ENCODE results near the gene SBK1.
"Not testable (repeated sequence)": the region's sequence is repeated elsewhere in the genome, so short reads cannot be mapped to it uniquely, and the experiment has no call there.

The SBK1 gene

DNA sequence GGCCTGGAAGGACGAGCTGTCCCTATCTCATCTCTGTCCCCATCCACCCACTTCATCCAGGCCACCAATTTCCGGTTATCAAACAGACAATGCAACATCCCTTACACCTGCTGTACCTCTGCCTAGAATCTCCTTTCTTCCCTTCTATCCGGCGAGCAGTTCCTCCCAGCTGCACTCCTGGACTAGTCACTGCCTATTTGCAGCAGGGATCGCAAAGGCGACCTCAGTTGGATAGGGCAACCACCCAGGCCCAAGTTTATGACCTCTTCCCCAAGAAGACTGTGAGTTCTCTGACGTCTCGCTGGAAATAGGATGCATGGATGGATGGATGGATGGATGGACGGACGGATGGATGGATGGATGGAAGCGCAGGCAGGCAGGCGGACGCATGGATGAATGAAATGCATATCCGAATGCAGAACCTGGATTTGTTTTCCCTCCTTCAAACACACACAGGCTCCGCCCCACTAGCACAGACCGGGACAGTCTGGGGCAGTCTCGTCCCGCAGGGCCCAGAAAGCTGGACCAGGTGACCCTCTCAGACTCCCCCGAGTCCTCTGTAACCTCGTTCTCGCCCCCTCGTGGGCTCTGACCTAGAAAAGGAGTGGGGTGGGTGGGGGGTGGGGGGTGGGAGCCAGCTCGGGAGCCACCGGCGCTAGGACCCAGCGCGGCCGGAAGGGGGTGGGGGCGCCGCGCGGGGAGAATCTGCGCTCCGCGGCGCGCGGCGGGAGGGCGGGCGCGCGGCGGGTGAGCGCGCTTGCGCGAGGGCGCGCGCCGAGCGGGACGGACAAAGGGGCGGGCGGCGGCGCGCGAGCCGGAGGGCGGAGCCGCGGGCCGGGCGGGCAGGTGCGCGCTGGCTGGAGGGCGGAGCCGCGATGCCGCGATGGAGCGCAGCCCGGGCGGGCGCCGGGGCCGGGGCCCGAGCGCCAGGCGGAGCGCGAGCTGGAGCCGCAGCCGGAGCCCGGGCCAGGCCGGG is at the start of gene SBK1:
Gene SBK1 (plus strand): TSS at position 875 of the 976 bp plus-strand sequence. CDS start 24,867 bp downstream, outside the sequence.
- DNase-seq, result peak; percentile 38

DNA sequence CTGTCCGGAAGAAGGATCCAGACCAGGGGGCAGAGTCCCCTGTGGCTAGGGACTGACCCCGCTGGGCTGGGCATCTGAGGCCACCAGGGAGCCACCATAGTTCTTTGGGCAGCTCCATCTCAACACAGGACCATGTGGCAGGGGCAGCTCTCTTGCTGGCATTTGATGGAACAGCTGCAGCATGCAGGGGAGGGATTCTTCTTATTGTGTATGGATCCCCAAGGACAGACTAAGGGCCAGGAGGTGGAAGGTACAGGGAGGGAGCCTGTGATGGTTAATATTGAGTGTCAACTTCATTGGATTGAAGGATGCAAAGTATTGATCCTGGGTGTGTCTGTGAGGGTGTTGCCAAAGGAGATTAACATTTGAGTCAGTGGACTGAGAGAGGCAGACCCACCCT is 42.8 kb upstream of the SBK1 start:
- not testable (repeated sequence) for DNase-seq

DNA sequence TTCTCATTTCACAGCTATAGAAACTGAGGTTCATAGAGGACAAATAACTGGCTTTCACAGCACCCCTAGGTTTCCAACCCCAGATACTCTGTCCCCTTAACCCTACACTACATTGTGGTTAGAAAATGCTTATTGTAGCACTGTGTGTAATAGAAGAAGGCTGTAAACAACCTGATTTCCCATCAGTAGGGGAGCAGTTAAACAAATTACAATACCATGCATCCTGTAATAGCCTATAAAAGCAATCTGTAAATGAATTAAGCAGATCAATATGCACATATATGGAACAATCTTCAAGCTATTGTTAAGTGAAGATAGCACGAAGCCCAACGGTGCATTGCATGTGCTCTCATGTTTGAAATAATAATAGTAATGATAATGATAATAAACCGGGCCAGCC is 41.3 kb upstream of the SBK1 start:
- DNase-seq, result no peak

DNA sequence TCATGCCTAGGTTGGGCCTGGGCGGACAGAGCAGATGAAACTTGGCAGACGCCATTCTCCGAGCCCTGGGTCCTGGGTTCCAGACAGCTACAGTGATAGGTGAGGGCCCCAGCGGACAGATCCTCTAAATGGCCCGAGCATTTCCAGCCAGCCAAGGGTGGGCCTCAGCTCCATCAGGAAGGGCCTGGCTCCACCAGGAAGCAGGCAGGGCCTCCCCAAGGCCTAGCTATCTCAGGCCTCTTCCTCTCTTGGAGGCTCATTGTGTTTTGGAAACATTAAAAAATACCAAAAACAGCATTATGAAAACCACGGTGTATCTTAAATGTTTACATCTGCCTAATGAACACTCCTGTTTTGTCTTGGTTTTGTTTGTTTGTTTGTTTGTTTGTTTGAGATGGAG is 38.2 kb upstream of the SBK1 start:
- DNase-seq, result no peak

DNA sequence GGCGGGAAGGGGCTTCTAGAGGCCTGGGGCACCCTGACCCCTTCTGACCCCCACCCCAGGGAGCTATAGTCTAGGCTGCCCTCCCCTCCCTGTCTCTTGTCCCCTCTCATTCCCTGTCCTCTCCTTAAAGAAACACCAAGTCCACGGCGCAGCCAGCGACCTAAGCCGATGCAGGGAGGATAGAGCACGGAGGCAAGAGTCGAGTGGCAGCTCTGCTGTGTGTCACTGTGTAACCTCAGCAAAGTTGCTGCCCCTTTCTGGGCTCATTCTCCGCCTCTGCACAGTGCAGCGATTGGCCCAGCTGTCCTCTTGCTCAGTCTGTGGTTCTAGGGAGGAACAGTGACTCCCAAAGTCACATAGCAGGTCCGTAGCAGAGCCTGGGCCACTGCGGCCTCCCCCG is 36.5 kb upstream of the SBK1 start:
- DNase-seq, result no peak

DNA sequence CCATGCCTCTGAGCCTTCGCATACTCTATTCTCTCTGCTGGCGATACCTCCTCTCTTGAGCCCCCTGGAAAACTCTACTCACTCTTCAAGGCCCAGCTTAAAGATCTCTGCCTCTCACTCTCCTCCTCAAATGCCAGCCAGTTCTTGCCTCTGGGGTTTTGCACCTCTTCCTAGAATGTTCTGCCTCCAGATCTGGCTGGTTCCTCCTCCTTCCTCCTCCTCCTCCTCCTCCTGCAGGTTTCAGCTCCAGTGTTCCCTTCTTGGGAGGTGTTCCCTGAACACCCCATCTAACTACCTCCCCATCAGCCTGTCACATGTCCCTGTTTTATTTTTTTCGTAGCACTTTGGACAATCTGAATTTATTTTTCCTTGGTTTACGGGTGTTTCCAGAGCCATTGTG is 35.1 kb upstream of the SBK1 start:
- no peak for DNase-seq

DNA sequence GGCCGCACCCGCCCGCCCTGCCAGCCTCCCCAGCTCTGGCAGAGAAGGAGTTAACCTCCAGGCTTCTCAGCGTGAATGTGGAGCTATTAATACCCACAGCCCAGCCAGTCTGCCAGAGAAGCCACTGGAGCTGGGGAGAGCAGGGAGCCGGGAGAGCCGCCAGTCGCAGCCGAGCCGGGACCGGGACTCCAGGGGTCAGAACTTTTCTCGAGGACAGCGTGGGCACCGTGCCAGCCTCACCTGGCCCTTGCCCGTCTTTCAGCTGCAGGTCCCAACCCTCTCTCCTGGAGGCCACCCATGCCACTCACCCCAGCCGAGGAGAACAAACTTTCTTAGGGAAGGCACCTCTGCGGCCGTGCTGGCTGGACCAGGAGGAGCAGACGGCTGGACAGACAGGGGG is 33.8 kb upstream of the SBK1 start:
- no peak for DNase-seq

DNA sequence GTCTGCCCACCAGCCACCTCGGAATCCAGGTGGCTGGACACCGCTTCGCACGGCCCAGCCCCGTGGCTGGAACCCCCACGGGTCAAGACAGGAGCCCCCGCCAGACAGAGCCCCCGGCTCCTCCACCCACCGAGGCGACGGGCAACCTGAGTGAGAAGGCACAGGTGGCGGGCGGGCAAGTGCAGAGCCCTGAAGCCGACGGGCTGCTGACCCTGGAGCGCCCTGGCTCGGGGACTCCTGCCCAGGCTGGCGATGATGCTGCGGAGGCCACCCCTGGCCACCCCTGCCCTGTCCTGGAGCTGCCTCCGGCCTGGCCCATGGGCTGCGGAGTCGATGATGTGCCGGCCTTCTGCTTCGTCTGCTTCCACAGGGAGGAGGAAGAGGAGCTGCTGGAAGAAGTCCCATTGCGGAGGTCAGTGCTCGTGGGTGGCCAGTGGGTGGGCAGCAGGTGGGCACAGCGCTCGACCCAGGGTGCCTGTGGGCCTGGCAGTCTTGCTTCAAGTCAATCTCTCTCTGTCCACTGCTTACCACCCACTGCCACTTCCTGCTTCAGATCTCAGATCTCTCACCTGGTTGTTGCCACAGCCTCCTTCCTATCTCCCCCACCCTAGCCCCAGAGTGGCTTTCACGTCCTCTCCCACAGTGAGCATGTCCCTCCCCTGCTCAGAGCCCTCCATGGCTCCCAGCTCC is 33.1 kb upstream of the SBK1 start:
- no peak for DNase-seq

DNA sequence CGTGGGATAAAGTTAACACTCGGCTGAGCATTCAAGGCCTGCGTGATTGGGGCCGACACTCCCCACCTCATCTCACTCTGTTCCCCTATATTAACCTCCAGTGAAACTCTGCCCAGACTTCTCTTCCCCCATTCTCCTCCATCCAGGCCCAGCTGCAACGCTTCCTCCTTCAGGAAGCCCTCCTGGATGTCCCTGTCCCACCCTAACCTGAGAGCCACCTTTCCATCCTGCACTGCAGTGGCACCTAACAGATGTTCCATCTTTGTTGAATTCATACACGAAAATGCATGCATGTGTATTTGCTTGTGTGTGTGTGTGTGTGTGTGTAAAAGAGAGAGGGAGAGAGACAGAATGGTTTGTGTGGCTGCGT is 32.6 kb upstream of the SBK1 start:
- no peak for DNase-seq

DNA sequence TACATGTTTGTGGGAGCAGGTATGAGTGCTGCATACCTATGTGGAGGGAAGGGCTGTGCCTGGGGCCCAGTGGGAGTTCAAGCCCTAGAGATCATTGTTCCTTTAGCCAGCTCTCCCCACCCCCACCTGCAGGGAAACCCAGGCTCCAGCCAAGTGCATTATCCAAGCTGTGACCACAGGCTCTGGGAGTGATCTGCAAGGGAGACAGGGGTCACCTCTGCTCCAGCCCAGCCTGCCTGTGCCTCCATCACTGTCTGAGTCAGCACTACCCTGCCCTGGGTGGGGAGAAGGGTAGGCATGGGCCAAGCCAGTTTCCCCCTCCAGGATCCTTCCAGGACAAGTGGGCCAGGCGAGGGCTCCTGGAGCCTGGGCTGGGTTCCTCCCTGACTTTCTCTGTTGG is 32.1 kb upstream of the SBK1 start:
- no peak for DNase-seq

DNA sequence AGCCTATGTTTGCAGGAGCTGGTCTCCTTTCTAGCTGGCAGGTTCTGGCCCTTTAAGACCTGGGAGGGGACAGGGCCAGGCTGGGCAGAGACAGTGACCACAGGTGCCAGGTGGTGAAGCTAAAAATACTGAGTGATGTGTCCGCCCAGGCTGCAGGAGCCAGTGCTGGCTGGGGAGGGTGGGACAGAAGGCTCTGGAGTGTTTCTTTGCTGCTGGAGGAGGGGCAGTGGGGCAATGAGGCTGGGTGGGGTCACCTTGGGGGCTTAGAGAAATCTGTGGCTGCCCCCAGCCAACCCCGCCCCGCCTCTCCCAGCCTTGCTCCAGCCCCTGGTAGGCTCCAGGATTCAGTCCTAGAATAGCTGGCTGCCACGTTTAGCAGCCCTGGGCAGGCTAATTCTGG is 30.4 kb upstream of the SBK1 start:
- DNase-seq, result no peak

DNA sequence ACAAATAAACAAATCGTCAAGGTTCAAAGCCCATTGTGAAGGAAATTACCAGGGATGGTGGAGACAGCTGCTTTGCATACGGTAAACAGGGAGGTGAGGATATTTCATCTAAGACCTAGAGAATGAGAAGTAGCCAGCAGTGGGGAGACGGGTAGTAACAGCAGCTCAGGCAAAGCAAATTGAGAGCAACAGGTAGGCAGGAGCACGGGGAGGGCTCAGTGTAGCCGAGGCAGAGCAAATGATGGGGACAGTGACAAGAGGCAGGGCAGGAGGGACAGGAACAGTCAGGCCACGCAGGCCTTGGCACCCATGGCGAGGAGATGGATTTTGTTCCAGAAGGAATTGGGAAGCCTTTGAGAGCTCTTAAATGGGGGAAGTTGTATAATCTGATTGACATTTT is 29.0 kb upstream of the SBK1 start:
- DNase-seq, result no peak

DNA sequence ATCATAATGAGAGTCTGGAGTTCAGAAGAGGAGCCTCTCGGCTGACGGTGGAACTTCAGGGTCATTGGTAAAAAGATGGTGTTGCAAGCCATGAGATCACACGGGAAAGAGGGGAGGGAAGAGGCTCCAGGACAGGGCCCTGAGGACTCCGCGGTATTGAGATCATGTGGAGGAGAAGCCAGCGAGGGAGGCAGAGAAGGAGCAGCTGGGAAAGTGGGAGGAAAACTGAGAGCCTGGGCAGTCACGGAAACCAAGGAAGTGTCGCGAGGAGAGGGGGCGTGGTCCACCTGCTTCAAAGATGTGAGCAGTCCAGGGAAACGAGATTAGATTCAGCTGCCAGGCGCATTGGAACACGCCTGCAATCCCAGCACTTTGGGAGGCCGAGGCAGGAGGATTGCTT is 27.7 kb upstream of the SBK1 start:
- DNase-seq, result peak; percentile 9

DNA sequence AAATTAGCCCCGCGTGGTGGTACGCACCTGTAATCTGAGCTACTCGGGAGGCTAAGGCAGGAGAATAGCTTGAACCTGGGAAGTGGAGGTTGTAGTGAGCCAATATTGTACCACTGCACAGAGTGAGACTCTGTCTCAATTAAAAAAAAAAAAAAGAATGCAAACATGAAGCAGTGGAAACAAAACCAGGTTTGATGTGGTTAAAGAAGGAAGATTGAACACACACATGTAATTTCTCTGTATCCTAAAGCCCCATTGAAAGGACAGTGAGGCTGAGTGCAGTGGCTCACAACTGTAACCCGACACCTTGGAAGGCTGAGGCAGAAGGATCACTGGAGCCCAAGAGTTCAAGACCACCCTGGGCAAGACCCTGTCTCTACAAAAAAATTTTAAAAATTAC is 26.5 kb upstream of the SBK1 start:
- no peak for DNase-seq

DNA sequence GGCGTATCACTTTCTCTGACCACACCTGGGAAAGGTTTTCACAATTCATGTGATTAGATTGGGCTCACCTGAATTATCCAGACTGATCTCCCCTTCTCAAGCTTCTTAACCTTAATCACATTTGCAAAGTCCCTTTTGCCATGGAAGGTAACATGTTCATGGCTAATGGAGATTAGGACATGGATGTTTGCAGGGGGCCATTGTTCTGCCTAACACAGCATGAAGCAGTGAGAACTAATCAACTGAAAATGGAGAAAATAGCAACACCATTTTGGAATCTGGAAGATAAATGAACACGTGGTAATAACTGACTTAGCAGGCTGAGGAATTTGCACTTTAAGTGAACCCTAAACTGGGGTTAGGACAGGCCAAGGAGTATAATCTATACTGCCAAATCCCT is 25.0 kb upstream of the SBK1 start:
- DNase-seq, result no peak

DNA sequence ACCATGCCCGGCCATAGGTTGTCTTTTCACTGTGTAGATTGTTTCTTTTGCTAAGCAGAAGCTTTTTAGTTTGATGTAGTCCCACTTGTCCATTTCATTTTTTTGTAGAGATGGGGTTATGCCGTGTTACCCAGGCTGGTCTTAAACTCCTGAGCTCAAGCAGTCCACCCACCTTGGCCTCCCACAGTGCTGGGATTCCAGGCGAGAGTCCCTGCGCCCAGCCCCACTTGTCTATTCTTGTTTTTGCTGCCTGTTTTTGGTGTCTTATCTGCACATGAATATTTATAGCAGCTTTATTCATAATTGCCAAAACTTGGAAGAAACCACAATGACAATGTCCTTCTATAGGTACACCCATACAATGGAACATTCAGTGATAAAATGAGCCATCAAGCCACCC is 18.8 kb upstream of the SBK1 start:
- DNase-seq, result no peak

DNA sequence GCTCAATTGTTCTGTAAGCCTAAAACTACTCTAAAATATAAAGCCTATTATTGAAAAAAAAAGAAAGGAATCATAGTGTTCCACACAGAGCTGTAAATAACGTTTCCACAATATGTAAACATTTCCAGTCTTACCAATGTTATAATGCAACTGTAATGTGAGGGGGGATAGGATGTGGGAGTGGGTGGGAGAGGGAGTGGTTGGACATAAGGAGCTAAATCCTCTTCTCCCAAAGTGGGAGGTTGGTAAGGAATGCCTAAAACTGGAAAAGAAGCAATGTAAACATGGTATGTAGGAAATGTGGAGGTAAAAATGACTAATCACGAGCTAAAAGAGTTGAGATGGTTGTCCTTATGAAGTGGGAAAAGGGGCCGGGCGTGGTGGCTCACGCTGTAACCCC is 17.6 kb upstream of the SBK1 start:
- DNase-seq, result no peak

DNA sequence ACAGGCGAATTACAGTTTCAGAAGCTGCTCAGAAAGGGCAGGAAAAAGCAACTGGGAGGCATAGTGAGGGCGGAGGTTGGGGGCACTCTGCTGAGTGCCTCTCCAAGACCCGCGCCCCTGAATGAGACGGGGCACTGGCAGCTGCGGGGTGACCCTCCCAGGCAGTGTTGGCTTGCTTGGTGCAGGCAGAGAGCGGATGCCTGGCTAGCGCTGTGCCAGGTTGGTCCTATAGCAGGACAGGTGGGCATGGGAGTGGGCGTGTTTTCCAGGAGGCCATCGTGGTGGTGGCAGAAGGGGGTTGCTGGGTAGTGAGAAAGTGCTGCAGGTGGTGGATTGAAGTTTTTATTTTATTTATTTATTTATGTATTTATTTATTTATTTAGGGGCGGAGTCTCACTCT is 16.0 kb upstream of the SBK1 start:
- no peak for DNase-seq

DNA sequence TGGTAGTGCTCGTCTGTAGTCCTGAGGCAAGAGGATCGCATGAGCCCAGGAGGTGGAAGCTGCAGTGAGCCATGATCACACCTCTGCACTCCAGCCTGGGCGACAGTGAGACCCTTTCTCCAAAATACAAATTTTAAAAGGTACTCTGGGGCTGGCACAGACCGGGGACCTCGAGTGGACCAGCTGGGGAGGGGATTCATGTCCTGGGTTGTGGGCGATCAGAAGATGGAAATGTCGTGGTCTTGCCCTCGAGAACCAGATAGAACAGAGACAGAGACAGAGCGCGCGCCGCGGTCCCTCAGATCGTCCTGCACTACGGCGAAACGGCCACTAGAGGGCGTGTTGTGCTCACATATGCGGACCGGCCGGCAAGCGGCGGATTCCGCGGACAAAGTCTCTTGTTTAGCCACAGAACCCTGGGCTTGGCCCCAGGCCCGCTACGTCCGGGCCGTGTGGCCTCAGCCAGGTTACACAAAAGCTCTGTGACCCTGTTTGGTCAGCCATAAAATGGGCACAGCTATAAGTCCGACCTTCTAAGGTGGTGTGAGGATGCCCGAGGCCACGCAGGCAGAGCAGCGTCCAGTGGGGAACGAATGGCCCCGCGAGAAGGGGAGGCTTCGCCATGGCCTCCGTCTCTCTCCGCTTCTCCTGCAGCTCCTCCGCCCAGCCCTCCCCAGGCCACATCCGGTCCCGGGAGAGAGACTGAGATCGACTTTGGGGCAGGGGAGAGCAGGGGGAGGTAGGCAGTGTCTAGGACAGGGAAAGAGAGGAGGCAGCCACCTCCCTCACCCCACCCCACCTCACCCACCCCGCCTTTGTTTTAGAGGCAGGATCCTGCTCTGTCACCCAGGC is 14.6 kb upstream of the SBK1 start:
- peak; percentile 68 for DNase-seq

DNA sequence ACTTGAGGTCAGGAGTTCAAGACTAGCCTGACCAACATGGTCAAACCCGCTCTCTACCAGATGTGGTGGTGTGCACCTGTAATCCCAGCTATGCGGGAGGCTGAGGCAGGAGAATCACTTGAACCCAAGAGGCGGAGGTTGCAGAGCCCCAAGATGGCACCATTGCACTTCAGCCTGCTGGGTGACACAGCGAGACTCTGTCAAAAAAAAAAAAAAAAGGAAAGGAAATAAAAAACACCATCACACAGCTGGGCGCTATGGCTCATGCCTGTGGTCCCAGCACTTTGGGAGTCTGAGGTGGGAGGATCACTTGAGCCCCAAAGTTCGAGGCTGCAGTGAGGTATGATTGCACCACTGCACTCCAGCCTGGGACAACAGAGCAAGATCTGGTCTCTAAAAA is 13.3 kb upstream of the SBK1 start:
- DNase-seq, result no peak

DNA sequence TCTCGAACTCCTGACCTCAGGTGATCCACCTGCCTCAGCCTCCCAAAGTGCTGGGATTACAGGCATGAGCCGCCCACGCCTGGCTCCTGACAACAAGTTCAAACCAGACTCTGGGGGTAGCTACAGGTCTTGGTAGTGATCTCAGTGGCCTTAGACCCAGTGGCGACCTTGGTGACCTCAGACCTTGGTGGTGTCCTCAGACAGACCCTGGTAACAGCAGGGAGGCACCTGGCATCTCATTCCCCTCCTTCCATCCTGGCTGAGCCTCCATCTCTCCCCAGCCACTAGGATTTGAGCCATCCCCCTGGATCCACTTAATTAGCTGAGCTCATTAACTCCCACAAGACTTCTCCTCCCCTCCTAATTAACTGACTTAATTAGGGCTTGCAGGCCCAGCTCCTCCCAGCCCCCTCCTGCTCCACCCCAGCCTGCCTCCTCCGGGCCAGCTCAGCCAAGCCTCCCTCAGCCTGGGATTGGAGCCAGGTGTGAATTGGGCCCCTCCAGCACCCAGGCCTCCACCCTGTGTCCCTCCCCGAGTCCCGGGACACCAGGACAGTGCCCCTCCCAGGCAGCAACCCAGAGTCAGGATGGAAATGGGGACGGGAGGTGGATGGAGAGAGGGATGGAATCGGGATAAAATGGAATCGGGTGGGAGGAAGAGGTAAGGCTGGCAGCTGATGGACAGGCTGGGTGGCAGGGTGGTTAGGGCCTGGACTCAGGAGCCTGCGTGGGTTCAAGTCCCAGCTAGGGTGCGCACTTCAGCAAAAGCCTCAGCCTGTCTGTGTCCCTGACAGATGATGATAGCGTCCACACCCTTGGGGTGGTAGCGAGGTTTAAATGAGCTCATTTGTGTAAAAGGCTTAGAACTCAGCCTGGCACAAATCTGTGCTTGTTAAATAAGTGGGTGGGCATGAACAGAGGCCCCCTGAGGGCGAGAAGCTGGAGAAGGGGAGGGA is 11.2 kb upstream of the SBK1 start:
- no peak for DNase-seq

DNA sequence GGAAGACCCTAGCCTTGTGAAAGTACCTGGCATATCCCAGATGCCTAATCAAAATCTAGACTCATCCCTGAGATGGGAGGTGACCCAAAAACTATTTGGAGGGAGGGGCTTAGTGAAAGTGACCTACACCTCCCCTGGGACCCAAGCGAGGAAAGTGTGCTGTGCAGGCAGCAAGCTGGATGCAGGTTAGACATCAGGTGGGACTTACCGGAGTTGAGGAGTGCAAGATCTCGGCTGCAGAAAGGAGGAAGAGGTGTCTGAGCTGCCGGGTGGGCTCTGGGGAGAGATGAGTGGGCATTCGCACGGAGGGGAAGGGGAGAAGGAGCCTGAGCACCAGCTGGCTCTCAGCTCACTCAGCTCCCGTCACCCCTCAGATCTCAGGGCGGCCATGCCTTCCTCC is 10.3 kb upstream of the SBK1 start:
- DNase-seq, result no peak

Measured in fibroblast of upper back skin (primary cell).